Fibroblast of skin of right quadriceps (primary cell): Measurements from ENCODE around the gene EIF4H.
"Not testable (repeated sequence)": the region's sequence is repeated elsewhere in the genome, so short reads cannot be mapped to it uniquely, and the experiment has no call there.

Experiments used
- DNase-seq: peaks from one replicate; pipeline ENCODE4 v3.0.0-alpha.2; 2013

The EIF4H gene

DNA sequence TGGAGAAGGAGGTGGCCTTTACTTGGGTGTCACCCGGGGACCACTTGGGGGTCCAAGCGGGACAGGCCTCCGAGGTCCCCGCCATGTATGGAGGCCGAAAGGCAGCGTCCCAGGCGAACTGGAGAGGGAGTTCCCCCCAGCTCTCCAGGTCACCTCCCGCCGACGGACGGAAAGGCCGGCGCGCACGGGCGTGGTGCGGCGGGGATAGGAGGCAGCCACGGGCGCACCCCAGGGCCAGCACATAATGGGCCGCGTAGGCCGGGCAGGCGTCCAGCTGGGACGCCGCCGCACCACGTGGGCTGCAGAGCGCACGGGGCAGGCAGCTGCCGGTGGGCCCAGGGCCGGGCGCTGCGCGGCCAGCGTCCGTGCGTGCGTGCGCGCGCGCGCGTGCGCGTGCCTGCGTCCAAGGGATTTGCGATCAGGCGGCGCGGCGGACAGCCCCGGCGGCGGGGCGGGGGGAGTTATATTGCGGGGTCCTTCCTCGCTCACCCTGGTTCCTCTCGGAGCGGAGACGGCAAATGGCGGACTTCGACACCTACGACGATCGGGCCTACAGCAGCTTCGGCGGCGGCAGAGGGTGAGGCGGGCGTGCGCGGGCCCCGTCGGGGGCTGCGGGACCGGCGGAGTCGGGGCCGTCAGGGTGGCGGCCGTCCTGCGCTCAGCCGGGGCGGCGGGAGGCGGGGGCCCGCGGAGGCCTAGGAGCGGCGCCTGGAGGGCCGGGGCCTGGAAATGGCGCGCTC, at the start of gene EIF4H:
EIF4H (plus strand) TSS at position 491 of the 740 bp plus-strand sequence; CDS start at position 519, 28 bp downstream.
- DNase-seq = peak; percentile 96

DNA sequence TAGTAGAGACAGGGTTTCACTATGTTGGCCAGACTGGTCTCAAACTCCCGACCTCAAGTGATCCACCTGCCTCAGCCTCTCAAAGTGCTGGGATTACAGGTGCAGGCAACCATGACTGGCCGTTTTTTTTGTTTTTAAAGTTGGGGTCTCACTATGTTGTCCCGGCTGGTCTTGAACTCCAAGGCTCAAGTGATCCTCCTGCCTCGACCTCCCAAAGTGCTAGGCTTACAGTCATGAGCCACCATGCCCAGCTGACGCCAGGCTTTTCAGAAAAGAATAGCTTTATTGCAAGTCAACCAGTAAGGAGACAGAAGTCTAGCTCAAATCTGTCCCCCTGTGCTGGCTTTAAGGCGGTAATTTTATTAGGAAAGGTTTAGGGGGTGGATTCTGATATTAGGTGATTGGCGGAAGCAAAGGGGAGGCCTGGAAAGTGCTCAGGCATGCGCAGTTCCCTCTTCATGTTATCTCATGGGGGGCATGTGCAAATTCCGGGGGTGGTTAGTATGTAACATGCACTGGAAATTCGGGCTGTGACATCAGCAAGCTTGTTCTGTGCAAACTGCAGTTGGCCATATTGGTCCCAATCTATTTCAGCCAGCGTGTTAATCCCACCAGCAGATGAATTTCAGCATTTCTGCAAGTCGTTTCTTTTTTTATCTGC, 47.8 kb upstream of the EIF4H start:
- no peak for DNase-seq

DNA sequence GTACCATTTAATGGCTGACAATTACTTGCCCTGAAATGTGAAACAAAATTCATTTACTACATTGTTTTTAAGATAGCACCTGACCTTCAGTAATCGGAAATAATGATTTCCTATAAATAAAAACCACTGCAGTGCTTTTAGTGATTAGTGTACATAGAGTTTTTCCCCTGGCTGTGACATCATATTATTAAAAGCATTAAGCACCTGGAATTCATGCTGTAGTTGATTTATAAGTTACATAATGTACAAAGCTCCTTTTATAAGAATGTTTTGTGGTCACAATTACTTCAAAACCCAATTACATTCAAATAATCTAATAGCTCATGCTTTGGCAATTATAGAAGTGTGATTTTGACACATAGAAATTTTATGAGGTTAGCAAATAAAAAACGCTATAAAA, 44.3 kb upstream of the EIF4H start:
- no peak for DNase-seq

DNA sequence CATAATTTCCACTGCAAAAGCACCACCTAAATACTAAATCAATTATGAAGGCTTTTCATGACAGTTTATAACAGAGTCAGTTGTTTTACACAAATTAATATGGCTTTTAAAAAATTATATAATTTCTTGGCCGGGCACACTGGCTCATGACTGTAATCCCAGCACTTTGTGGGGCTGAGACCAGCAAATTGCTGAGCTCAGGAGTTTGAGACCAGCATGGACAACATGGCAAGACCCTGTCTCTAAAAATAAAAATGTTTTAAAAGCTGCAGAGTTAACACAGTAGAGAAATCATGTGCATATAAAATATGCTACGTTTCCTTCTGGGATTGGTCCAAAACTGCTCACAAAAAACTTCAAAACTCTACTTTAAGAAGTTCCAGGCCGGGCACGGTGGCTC, 43.6 kb upstream of the EIF4H start:
- DNase-seq = no peak

DNA sequence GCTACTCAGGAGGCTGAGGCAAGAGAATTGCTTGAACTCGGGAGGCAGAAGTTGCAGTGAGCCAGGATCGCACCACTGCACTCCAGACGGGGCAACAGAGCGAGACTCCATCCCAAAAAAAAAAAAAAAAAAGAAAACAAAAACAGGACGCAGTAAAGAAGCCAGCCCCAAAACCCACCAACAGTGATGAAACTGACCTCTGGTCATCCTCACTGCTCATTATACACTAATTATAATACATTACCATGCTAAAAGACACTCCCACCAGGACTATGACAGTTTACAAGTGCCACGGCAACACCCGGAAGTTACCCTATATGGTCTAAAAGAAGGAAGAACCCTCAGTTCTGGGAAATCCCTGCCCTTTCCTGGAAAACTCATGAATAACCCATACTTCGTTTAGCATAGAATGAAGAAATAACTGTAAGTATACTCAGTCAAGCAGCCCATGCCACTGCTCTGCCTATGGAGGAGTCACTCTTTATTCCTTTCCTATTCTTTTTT, 40.0 kb upstream of the EIF4H start:
- peak; percentile 10 for DNase-seq

DNA sequence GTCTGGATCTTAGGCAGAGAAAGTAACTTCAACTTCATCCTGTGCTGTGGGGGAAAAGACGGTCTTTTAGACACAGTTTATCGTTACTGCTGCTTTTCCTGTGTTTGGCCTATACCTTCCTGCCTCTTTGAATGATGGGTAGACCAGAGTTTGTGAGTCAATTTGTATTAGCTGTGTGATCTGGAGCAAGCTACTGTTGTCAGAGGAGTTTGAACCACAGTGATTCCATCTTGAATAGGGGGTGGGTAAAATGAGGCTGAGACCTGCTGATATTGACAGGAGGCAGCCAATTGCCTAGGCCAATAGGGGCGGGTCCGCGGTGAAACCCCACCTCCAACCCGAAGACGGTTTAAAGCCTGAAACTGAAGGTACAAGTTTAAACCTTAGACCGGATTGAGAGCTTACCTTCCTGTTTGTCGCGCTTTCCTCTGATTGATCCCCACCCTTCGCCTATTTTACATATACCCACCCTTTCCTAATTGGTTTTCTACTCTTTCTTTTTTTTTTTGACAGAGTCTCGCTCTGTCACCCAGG, 35.8 kb upstream of the EIF4H start:
- no peak for DNase-seq

DNA sequence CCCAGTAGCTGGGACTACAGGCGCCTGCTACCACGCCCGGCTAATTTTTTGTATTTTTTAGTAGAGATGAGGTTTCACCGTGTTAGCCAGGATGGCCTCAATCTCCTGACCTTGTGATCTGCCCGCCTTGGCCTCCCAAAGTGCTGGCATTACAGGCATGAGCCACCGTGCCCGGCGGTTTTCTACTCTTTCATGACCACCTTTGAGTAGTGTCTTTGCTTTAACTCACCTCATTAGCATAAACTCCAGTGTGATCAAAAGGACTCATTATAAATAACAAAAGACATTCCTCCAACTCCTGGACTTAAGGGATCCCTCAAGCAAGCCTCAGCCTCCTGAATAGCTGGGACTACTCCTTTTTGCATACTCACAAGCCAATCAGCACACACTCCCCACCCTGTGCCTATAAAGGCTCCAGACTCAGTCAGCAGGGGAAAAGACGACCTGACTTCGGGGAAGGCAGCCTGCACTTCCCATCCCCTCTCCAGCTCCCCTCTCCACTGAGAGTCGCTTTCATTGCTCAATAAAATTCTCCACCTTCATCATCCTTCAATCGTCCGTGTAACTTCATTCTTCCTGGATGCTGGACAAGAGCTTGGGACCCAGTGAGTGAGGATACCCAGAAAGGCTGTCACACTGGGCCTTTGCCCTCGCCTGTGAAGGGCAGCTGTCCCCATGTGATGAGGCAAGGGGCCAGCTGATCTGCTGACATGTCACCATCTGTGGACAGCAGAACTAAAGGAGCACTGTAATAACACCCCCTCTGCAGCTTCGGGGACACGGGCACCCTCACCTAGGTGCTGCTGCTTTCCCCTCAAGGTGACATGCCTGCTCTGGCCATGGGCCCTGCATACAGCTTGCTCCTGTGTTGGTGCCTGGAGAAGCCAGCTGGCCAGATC, 35.0 kb upstream of the EIF4H start:
- DNase-seq = no peak

DNA sequence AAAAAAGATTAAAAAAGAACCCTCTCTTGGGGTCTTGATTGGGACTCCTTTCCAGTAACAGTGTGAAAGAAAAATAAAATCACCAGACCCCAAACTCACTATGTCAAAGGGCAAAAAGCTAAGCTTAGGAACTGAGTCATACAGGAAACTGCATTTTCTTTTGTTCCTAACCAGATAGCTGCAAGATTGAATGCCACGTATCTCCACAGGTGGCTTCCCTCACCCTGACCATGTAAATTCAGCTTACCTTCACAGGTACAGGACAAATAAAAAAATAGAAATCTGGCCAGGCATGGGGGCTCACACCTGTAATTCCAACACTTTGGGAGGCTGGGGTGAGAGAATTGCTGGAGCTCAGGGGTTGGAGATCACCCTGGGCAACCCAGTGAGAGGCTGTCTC, 32.5 kb upstream of the EIF4H start:
- DNase-seq = no peak

DNA sequence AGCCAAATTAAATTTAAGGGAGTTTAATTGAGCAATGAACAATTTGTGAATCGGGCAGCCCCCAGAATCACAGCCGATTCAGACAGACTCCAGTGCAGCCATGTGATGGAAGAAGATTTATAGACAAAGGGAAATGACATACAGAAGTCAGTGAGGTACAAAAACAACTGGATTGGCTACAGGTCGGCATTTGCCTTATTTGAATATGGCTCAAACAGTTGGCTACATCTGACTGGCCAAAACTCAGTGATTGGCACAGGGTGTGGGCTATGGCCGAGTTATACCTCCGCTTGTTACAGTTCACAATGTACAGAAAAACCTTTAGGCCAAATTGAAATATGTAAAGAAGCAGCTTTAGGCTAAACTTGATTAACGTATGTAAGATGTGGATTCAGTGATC, 30.8 kb upstream of the EIF4H start:
- DNase-seq = no peak

DNA sequence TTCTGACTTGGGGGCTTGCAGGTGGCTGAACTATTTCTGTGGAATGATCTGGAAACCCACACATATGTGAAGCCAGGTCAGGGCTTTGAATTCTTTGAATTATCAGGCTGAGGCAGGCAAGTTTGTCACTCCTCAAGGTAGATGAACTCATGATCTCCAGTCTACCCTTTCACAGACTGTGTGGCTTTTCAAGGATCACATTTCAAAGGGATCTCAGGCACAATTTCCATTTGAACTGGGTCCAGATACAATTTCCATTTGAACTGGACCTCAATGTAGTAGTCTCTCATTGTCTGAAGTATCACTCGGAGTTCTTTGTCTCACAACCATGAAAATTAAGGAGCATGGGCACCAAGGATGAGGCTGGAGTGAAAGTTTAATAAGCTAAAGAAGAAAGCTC, 25.7 kb upstream of the EIF4H start:
- no peak for DNase-seq

DNA sequence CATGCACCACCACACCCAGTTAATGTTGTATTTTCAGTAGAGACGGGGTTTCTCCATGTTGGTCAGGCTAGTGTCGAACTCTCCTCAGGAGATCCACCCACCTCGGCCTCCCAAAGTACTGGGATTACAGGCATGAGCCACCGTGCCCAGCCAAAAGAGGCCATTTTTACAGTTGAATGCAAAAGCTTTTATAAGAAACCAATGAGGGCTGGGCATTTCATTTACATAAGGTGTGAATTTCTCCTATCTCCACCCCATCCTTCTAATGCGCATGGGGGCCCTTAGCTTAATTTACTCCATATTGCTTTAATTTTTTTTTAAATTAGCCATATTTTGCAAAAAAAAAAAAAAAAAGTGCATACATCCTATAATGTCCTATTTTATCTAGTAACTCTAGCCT, 25.1 kb upstream of the EIF4H start:
- no peak for DNase-seq

DNA sequence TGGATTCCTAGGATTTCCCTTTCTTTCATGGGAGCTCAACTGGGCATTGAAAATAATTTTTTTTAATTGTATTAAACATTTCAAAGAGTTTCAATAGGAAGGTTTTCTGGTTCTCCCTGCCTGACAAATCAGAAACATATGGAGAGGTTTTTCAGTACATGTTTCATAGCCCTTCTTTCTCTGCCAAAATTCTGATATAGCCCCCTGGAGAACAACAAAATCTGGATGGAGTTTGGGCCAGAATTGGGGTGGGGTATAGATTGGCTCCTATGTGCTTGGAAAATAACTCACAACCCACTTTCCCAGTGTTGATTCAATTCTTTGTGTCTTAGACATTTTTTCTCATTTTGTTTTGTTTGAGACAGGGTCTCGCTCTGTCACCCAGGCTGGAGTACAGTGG, 24.6 kb upstream of the EIF4H start:
- DNase-seq = peak; percentile 37

DNA sequence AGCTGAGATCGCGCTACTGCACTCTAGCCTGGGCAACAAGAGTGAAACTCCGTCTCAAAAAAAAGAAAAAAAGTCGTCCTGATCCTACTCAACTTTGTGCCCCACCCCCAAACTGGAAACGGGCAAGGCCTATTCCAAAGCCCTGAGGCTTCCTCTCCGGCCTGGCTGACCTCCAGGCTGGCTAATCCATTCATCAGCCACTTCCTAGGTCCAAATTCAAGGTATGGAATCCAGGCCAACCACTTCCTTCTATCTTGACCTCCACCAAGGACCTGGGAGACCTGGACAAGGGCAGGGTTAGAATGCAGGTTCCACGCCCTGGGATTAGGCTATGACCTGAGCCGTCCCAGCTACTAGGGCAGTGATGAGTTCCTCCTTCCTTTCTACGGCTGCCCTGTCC, 20.4 kb upstream of the EIF4H start:
- DNase-seq = no peak

DNA sequence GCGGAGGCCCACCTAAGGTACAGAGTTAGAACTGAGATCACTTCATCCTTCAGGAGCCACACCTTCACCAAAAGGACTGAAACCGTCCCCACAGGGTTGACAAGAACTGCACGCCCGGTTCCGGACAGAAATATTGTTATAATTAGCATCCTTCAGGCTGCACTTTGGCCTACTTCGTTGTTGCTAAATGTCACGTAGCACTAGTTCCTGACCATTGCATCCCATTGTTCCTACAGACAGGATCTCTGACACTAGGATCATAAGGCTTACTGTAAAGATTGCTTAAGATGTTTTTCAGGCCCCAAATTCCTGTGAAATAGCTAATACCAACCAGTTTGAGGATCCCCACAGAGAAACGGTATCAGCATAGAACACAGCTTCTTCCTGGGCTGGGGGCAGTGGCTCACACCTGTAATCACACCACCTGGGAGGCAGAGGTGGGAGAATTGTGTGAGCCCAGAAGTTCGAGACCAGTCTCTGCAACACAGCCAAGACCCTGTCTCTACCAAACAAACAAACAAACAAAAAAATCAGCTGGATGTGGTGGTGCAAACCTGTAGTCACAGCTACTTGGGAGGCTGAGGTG, 18.3 kb upstream of the EIF4H start:
- DNase-seq = no peak

DNA sequence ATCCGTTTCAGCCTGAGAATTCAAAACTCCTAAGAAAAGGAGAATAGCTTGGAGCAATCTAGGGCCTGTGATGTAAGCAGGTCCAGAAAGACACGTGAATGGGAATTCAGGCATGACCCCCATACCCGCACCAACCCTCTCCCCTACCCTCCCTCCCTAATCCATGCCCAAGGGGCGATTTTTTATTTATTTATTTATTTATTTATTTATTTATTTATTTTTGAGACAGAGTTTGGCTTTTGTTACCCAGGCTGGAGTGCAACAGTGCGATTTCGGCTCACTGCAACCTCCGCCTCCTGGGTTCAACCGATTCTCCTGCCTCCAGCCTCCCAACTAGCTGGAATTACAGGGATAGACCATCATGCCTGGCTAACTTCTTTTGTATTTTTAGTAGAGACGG, 16.6 kb upstream of the EIF4H start:
- DNase-seq = no peak

DNA sequence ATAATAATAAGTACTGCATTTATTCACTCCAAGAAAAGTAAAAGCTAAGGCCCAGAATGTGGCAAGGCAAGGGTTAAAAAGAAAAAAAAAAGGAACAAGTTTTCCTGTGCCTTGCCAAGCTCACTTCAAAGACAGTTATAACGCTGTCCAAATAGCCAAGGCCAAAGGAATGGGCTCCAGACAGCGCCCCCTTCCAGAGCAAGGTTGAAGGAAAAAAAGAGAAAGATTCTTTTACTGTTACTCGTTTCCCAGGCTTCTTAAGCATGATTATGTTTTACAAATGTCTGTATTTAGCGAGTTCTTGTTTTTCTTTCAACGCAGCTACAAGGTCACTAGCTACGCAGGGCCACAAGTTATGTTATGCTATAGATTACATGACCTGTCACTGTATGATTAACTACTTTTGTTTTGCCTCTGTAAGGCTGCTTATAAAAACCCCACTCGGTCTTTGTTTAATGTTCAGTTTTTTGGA, 9.1 kb upstream of the EIF4H start:
- DNase-seq = peak; percentile 17

DNA sequence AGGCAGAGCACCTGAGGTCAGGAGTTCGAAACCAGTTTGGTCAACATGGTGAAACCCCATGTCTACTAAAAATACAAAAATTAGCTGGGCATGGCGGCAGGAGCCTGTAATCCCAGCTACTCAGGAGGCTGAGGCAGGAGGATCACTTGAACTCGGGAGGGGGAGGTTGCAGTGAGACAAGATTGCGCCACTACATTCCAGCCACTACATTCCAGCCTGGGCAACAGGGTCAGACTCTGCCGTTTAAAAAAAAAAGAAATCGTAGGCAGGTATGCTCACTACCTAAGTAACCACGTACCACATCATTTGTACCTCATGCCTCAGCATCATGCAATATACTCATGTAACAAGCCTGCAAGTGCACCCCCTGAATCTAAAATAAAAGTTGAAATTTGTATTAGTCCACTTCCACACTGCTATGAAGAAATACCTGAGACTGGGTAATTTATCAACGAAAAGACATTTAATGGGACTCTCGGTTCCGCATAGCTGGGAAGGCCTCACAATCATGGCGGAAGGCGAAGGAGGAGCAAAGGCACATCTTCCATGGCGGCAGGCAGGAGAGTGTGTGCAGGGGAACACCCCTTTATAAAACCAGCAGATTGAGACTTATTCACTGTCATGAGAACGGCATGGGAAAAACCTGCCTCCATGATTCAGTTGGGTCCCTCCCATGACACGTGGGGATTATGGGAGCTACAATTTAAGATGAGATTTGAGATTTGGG, 8.1 kb upstream of the EIF4H start:
- no peak for DNase-seq

DNA sequence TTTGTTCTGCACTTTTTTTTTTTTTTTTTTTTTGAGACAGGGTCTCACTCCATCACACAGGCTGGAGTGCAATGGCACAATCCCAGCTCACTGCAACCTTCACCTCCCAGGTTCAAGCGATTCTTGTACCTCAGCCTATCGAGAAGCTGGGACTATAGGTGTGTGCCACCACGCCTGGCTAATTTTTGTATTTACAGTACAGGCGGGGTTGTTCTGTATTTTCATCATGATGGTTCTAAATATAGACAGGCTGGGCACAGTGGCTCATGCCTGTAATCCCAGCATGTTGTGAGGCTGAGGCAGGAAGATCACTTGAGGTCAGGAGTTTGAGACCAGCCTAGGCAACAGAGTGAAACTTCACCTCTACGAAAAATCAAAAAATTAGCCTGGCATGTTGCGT, 6.8 kb upstream of the EIF4H start:
- not testable (repeated sequence) for DNase-seq

DNA sequence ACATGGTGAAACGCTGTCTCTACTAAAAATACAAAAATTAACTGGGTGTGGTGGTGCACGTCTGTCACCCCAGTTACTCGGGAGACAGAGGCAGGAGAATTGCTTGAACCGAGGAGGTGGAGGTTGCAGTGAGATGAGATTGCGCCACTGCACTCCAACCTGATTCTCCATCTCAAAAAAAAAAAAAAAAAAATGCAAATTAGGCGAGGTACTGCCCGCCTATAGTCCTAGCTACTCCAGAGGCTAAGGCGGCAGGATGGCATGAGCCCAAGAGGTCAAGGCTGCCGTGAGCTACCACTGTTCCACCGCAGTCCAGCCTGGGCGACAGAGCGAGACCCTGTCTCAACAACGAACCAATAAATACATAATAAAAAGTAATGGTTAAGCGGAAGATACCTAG, 1.1 kb upstream of the EIF4H start:
- no peak for DNase-seq

DNA sequence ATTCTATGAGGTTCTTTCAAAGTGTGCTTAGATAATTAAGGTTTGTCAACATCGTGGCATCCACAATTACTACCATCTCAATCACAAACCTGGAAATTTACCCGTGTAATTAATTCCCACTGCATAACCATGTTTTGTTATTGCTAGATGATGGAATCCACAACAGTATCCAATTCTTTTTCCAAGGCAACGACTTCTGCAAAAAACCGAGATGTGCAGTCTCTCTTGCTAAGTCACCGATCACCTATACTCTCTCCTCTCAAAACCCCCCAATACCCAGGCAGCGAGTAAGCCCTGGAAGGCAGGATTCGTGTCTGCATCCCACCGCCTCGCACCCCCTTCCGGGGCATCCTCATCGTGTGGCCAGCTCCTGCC, 678 bp upstream of the EIF4H start:
- no peak for DNase-seq

DNA sequence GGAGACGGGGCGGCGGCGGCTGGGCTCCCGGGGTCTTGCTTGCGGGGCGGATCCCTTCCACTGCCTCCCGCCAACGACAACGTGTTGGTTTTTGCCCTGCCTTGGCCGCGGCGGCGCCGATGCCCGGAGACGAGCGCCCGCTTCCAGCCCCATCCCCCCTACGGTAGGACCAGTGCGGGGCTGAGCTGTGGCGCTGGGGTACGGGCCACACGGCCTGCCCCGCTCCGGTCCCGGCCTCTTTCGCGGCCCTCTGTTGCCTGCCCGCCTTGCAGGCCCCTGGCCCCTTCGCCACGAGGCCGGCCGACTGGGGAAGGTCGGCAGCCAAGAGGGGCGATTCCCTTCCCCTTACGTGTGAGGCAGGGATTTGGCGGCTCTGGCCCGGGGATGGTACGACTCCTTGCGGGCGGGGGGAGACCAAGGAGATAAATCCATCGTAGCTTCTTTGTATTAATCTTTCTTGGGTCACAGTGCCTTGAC, 488 bp downstream of the EIF4H start:
- peak; percentile 59 for DNase-seq

DNA sequence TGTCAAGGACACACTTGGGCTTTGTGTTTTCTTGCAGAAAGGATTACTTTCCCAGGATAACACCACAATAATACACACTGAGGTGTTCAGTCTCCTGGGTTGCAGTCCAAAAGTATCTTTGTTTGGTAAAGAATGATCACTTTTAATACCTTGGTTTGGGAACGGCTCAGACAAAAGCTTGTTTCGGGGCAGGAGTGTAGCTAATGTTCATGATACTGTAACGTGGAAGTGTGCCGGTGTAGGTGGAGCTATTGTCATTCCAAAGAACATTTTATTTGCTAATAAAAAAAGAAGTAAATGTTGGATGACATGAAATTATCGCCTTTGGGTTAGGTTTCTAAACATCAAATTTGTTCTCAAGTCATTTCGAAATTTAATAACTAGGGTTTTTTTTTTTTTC, 1.2 kb downstream of the EIF4H start:
- no peak for DNase-seq
